Stimulated activated CD8-positive, alpha-beta memory T cell treated with anti-CD3 and anti-CD28 coated beads, Interleukin-7, amount 100 ng/mL, for 48 hours (primary cell): ENCODE results near the gene IHH.

Experiments
- DNase-seq, 2 donors: peaks; one replicate each; pipeline ENCODE4 v3.0.0-alpha.2; 2020; ENCODE audit warnings: low read depth in 1 of 2; ENCODE audit errors: extremely low read depth in 1 of 2

The IHH gene

GRCh38 chr2:219078126-219078525 is 17.4 kb upstream of the IHH start:
- DNase-seq, result no peak

- DNase-seq, result no peak
Observed at GRCh38 chr2:219076253-219076652, 15.5 kb upstream of the IHH start.

GRCh38 chr2:219073413-219074129 is 12.8 kb upstream of the IHH start:
- DNase-seq, result no peak

GRCh38 chr2:219072741-219073250 is 12.1 kb upstream of the IHH start:
- no peak for DNase-seq

GRCh38 chr2:219071131-219071816 is 10.6 kb upstream of the IHH start:
- DNase-seq, result no peak

GRCh38 chr2:219065484-219065883 is 4.8 kb upstream of the IHH start:
- no peak for DNase-seq

GRCh38 chr2:219062081-219062480 is 1.4 kb upstream of the IHH start:
- DNase-seq, result no peak

GRCh38 chr2:219059725-219060682 is 717 bp downstream of the IHH start:
- DNase-seq, result no peak

GRCh38 chr2:219059375-219059724 is 1.4 kb downstream of the IHH start:
- no peak for DNase-seq

- no peak for DNase-seq
Observed at GRCh38 chr2:219058541-219059374, 2.0 kb downstream of the IHH start.

- peak; percentile 62 to 64 for DNase-seq
Observed at GRCh38 chr2:219057709-219058540, 2.8 kb downstream of the IHH start.

GRCh38 chr2:219056896-219057708 is 3.6 kb downstream of the IHH start:
- DNase-seq, result no peak

- no peak for DNase-seq
Observed at GRCh38 chr2:219056176-219056895, 4.4 kb downstream of the IHH start.

- no peak for DNase-seq
Observed at GRCh38 chr2:219054956-219055903, 5.5 kb downstream of the IHH start.

- no peak for DNase-seq
Observed at GRCh38 chr2:219049282-219049681, 11.4 kb downstream of the IHH start.

- no peak for DNase-seq
Observed at GRCh38 chr2:219045937-219046550, 14.7 kb downstream of the IHH start.

- no peak for DNase-seq
Observed at GRCh38 chr2:219042750-219043149, 18.0 kb downstream of the IHH start.
